Adrenal gland (tissue), 5 donors: ENCODE results near the gene TMEM259.

Experiments
- CTCF ChIP-seq, 6 experiments: fragments of 450-650 bp in 4 of 6; fragments of 200-600 bp in 2 of 6; sonication (generic) in 1 of 6; IDR thresholded peaks; 1 replicate in 5 of 6; 2 replicates in 1 of 6; pipeline versions ENCODE4 v1.5.1 to v1.8.0; 2016 to 2021; ENCODE audit warnings: antibody characterized with exemption in 6 of 6, mild to moderate bottlenecking in 2 of 6, moderate library complexity in 1 of 6
- POLR2A ChIP-seq, 2 donors: fragments of 450-650 bp; IDR thresholded peaks; one replicate each; pipeline ENCODE4 v1.6.1; 2017; ENCODE audit warnings: antibody characterized with exemption in 2 of 2, mild to moderate bottlenecking in 2 of 2, moderate library complexity in 1 of 2
- donor health status: DM: no; HTN: no; CAD: no.

- TF ChIP-seq CTCF (IDR thresholded peaks at IDR 0.05) (no peak), POLR2A (IDR thresholded peaks at IDR 0.05) (no peak)
Observed at GRCh38 chr19:1032264-1032867, 11.4 kb upstream of the TMEM259 start.
